Calu3 (cell line): ENCODE data around the gene LRRC42. TPM values are rescaled to one million over a fixed set of nuclear protein-coding genes. Genes with fewer than 3 reads are reported as not detected.

ENCODE experiments used
- BruUV-seq: library from RNA; stranded (reverse); fragments of 400-500 nt; replicated peaks from 2 replicates; lab custom pipeline; 2021; lab: Mats Ljungman, UMichigan
- CTCF ChIA-PET: fragments of 300-600 bp; sonication (Branson Sonifier 250); formaldehyde crosslinking; loops from one replicate; lab custom pipeline; 2022; ENCODE audit warnings: antibody characterized with exemption; lab: Charles Lee
- DNase-seq: peaks from one replicate; pipeline ENCODE4 v3.0.0; 2022
- H3K27ac Mint-ChIP-seq: one replicate; pipeline ENCODE4 v1.8.0; 2022; ENCODE audit warnings: mixed read lengths; ENCODE audit not compliant: unreplicated experiment
- H3K27me3 Mint-ChIP-seq: one replicate; pipeline ENCODE4 v1.8.0; 2022; ENCODE audit warnings: mixed read lengths; ENCODE audit not compliant: unreplicated experiment
- H3K36me3 Mint-ChIP-seq: one replicate; pipeline ENCODE4 v1.8.0; 2022; ENCODE audit warnings: mild to moderate bottlenecking, moderate library complexity, mixed read lengths; ENCODE audit not compliant: insufficient read depth, unreplicated experiment
- H3K4me1 Mint-ChIP-seq: one replicate; pipeline ENCODE4 v1.8.0; 2022; ENCODE audit warnings: mild to moderate bottlenecking, low read depth, mixed read lengths; ENCODE audit not compliant: unreplicated experiment
- H3K4me3 Mint-ChIP-seq: one replicate; pipeline ENCODE4 v1.8.0; 2022; ENCODE audit warnings: mild to moderate bottlenecking, low read depth, moderate library complexity, mixed read lengths; ENCODE audit not compliant: unreplicated experiment
- H3K9me3 Mint-ChIP-seq: one replicate; pipeline ENCODE4 v1.8.0; 2022; ENCODE audit warnings: low read depth, mixed read lengths; ENCODE audit not compliant: unreplicated experiment
- CTCF ChIP-seq: fragments of 200-600 bp; IDR thresholded peaks from one replicate; pipeline ENCODE4 v1.8.0; 2022; ENCODE audit warnings: antibody characterized with exemption; ENCODE audit not compliant: unreplicated experiment
- intact Hi-C: fragments of 100-400 bp; cut with micrococcal nuclease; formaldehyde crosslinking; loops from one replicate; pipeline ENCODE4 v1.10.0; 2022; ENCODE audit not compliant: unreplicated experiment
- total RNA-seq: library from RNA; stranded (reverse); gene quantifications from 2 replicates; pipeline ENCODE4 v1.2.3, GENCODE V29; 2022

Gene LRRC42
- total RNA-seq, 1 experiment from 2014 or later = 24.9 TPM

GRCh38 chr1:53902235-53903138 lies 43.7 kb upstream of the LRRC42 start:
- DNase-seq = no peak
- Mint-ChIP-seq H3K9me3 (no peaks in the 10 kb centered on the region), H3K4me1 (peaks cover 13% of the 10 kb centered on the region), H3K27me3 (no peaks in the 10 kb centered on the region), H3K4me3 (no peak overlapping the region), H3K36me3 (no peaks in the 10 kb centered on the region), H3K27ac (no peak overlapping the region)
- CTCF ChIA-PET = interaction anchor here (0.6 kb wide), 1 partner anchor 162 kb away, joined by 4 read pairs; no protein-coding TSS in a partner anchor
- intact Hi-C loops = no loop called here
- TF ChIP-seq CTCF = no peak
- no TSS peak for BruUV-seq

- Mint-ChIP-seq H3K4me3 (no peak overlapping the region), H3K9me3 (no peaks in the 10 kb centered on the region), H3K27ac (no peak overlapping the region), H3K36me3 (no peaks in the 10 kb centered on the region), H3K4me1 (peaks cover 10% of the 10 kb centered on the region), H3K27me3 (no peaks in the 10 kb centered on the region)
- BruUV-seq = no TSS peak
- no peak for TF ChIP-seq CTCF
- DNase-seq = no peak
- intact Hi-C loops = no loop called here
- CTCF ChIA-PET = no interaction called here
Observed at GRCh38 chr1:53905509-53905908, 40.6 kb upstream of the LRRC42 start.

- Mint-ChIP-seq H3K9me3 (no peaks in the 10 kb centered on the region), H3K27me3 (no peaks in the 10 kb centered on the region), H3K4me1 (peaks cover 12% of the 10 kb centered on the region), H3K36me3 (no peaks in the 10 kb centered on the region), H3K27ac (no peak overlapping the region), H3K4me3 (no peak overlapping the region)
- DNase-seq = no peak
- no peak for TF ChIP-seq CTCF
- intact Hi-C loops = no loop called here
- CTCF ChIA-PET = interaction anchor here (1.3 kb wide), 1 partner anchor 19 kb away, joined by 5 read pairs; no protein-coding TSS in a partner anchor
- no TSS peak for BruUV-seq
Observed at GRCh38 chr1:53906121-53906520, 40.0 kb upstream of the LRRC42 start.

- H3K27ac Mint-ChIP-seq = no peak overlapping the region
- peaks cover 12% of the 10 kb centered on the region for H3K4me1 Mint-ChIP-seq
- H3K27me3 Mint-ChIP-seq = no peaks in the 10 kb centered on the region
- no peak overlapping the region for H3K4me3 Mint-ChIP-seq
- no peaks in the 10 kb centered on the region for H3K9me3 Mint-ChIP-seq
- no peaks in the 10 kb centered on the region for H3K36me3 Mint-ChIP-seq
- CTCF ChIA-PET = interaction anchor here (0.8 kb wide), 1 partner anchor 33 kb away, joined by 3 read pairs; no protein-coding TSS in a partner anchor
- DNase-seq = no peak
- no TSS peak for BruUV-seq
- no peak for TF ChIP-seq CTCF
- intact Hi-C loops = no loop called here
Observed at GRCh38 chr1:53909946-53910345, 36.2 kb upstream of the LRRC42 start.
